Panc1 (cell line): ENCODE results near the gene IRF2BP2. TPM values are rescaled to one million over a fixed set of nuclear protein-coding genes. Genes with fewer than 3 reads are reported as not detected.
A peak's percentile ranks its signal among the peaks of the same experiment; 100 is the strongest.

Source experiments
- ATAC-seq: fragments of 200-7000 bp; cut with Tn5 transposase; 2 replicates; pipeline ENCODE4 v1.9.1; 2020; ENCODE audit warnings: mild to moderate bottlenecking, moderate library complexity
- BruUV-seq: library from RNA; stranded (reverse); fragments of 400-500 nt; replicated peaks from 2 replicates; lab custom pipeline; 2021; lab: Mats Ljungman, UMichigan
- CTCF ChIA-PET: fragments of 300-600 bp; sonication (Branson Sonifier 250); formaldehyde crosslinking; loops from one replicate; lab custom pipeline; 2022; ENCODE audit warnings: antibody characterized with exemption; lab: Charles Lee
- POLR2A ChIA-PET: fragments of 300-600 bp; sonication (Branson Sonifier 250); formaldehyde crosslinking; loops from one replicate; lab custom pipeline; 2022; ENCODE audit warnings: antibody characterized with exemption; lab: Charles Lee
- DNase-seq: peaks from one replicate; pipeline ENCODE4 v3.0.0-alpha.2; 2010; ENCODE audit warnings: low read depth, low spot score
- H3K27ac ChIP-seq: 2 replicates; pipeline ENCODE4 v1.5.1; 2011; ENCODE audit warnings: mild to moderate bottlenecking, low read length, inconsistent platforms
- H3K27me3 ChIP-seq: fragments of 200-500 bp; sonication (Bioruptor generic); 2 replicates; pipeline ENCODE4 v1.6.0; 2014; ENCODE audit warnings: low read length, inconsistent platforms; ENCODE audit not compliant: control insufficient read depth, insufficient read depth
- H3K36me3 ChIP-seq: fragments of 200-500 bp; sonication (Bioruptor generic); 2 replicates; pipeline ENCODE4 v1.5.1; 2014; ENCODE audit warnings: inconsistent platforms, mild to moderate bottlenecking, low read length, moderate library complexity; ENCODE audit not compliant: control insufficient read depth, insufficient read depth
- H3K4me1 ChIP-seq: 2 replicates; pipeline ENCODE4 v1.5.1; 2011; ENCODE audit warnings: inconsistent platforms, mild to moderate bottlenecking, low read length, moderate library complexity; ENCODE audit not compliant: control insufficient read depth, insufficient read depth
- H3K4me3 ChIP-seq, 2 experiments: 2 replicates each; pipeline ENCODE4 v1.5.1; 2011 to 2012; ENCODE audit warnings: low read depth in 2 of 2, low read length in 2 of 2, mild to moderate bottlenecking in 2 of 2, inconsistent platforms in 1 of 2, moderate library complexity in 1 of 2
- H3K9me3 ChIP-seq: fragments of 200-500 bp; sonication (Bioruptor generic); 2 replicates; pipeline ENCODE4 v1.5.1; 2014; ENCODE audit warnings: low read depth, mild to moderate bottlenecking, inconsistent platforms, low read length, moderate library complexity; ENCODE audit not compliant: control insufficient read depth, insufficient read depth
- POLR2AphosphoS5 ChIP-seq: IDR thresholded peaks from 2 replicates; pipeline ENCODE4 v1.6.1; 2012; ENCODE audit warnings: mild to moderate bottlenecking, low read depth, low read length, moderate library complexity
- SIN3A ChIP-seq: IDR thresholded peaks from 2 replicates; pipeline ENCODE4 v1.6.1; 2012; ENCODE audit warnings: low read depth, mild to moderate bottlenecking, low read length, moderate library complexity, borderline replicate concordance; ENCODE audit not compliant: insufficient read depth
- TCF7L2 ChIP-seq: IDR thresholded peaks from 2 replicates; pipeline ENCODE4 v1.6.1; 2011; ENCODE audit warnings: mild to moderate bottlenecking, low read depth, low read length, inconsistent platforms
- in situ Hi-C: cut with HindIII; loops from 2 replicates; pipeline ENCODE4 v1.10.0; 2016; ENCODE audit warnings: low sequenced_read_pairs, low pct_unique_long_range_greater_than_20kb
- intact Hi-C: fragments of 100-400 bp; cut with micrococcal nuclease; formaldehyde crosslinking; loops from one replicate; pipeline ENCODE4 v1.10.0; 2022; ENCODE audit not compliant: unreplicated experiment
- total RNA-seq: library from RNA; stranded (reverse); gene quantifications from one replicate; pipeline ENCODE4 v1.2.1, GENCODE V29; 2021; ENCODE audit not compliant: unreplicated experiment
- TF ChIP-seq, protein P1 (sequence below), 2 experiments: IDR thresholded peaks; 2 replicates each; pipeline ENCODE4 v1.6.1; 2011 to 2012; ENCODE audit warnings: low read depth in 2 of 2, control low read depth in 1 of 2, low read length in 1 of 2, mild to moderate bottlenecking in 1 of 2, moderate library complexity in 1 of 2; ENCODE audit not compliant: insufficient read depth in 1 of 2
- TF ChIP-seq, protein P2 (sequence below): fragments of 450-650 bp; IDR thresholded peaks from 2 replicates; pipeline ENCODE4 v1.5.1; 2017; ENCODE audit warnings: mild to moderate bottlenecking

Gene IRF2BP2
- total RNA-seq, 1 experiment from 2014 or later: 187 TPM

DNA sequence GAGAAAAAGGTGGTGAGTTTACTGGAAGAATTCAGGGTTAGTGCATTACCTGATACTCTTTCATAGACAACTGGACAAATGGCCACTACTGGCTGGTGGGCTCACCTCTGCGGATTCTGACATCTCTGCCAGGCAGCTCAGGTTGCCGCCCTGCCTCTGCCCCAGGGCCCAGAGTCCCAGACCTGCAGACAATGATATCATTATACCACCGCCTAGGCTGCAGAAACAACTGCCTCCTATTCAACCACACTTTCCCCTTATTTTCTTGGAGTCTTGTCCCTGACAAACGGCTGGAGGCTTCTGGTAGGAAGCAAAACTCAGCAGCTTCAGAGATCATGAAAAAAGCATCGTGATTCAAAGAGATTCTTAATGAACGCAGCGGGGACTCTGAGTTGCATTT, 37.0 kb downstream of the IRF2BP2 start:
- Histone ChIP-seq H3K36me3 (no peaks in the 10 kb centered on the region), H3K27me3 (no peaks in the 10 kb centered on the region), H3K9me3 (no peaks in the 10 kb centered on the region), H3K27ac (no peak overlapping the region), H3K4me3 (no peak overlapping the region), H3K4me1 (peaks cover 6% of the 10 kb centered on the region; the same call in 1 of the 2 replicates)
- in situ Hi-C loops: no loop called here
- BruUV-seq: no TSS peak
- TF ChIP-seq SIN3A (no peak), TCF7L2 (no peak), POLR2AphosphoS5 (no peak)
- TF ChIP-seq, protein P1, sequence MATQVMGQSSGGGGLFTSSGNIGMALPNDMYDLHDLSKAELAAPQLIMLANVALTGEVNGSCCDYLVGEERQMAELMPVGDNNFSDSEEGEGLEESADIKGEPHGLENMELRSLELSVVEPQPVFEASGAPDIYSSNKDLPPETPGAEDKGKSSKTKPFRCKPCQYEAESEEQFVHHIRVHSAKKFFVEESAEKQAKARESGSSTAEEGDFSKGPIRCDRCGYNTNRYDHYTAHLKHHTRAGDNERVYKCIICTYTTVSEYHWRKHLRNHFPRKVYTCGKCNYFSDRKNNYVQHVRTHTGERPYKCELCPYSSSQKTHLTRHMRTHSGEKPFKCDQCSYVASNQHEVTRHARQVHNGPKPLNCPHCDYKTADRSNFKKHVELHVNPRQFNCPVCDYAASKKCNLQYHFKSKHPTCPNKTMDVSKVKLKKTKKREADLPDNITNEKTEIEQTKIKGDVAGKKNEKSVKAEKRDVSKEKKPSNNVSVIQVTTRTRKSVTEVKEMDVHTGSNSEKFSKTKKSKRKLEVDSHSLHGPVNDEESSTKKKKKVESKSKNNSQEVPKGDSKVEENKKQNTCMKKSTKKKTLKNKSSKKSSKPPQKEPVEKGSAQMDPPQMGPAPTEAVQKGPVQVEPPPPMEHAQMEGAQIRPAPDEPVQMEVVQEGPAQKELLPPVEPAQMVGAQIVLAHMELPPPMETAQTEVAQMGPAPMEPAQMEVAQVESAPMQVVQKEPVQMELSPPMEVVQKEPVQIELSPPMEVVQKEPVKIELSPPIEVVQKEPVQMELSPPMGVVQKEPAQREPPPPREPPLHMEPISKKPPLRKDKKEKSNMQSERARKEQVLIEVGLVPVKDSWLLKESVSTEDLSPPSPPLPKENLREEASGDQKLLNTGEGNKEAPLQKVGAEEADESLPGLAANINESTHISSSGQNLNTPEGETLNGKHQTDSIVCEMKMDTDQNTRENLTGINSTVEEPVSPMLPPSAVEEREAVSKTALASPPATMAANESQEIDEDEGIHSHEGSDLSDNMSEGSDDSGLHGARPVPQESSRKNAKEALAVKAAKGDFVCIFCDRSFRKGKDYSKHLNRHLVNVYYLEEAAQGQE (IDR thresholded peaks at IDR 0.05; ENCODE audit: insufficient read depth in 1 of 2, low read depth in 2 of 2, low read length in 1 of 2): no peak
- TF ChIP-seq, protein P2, sequence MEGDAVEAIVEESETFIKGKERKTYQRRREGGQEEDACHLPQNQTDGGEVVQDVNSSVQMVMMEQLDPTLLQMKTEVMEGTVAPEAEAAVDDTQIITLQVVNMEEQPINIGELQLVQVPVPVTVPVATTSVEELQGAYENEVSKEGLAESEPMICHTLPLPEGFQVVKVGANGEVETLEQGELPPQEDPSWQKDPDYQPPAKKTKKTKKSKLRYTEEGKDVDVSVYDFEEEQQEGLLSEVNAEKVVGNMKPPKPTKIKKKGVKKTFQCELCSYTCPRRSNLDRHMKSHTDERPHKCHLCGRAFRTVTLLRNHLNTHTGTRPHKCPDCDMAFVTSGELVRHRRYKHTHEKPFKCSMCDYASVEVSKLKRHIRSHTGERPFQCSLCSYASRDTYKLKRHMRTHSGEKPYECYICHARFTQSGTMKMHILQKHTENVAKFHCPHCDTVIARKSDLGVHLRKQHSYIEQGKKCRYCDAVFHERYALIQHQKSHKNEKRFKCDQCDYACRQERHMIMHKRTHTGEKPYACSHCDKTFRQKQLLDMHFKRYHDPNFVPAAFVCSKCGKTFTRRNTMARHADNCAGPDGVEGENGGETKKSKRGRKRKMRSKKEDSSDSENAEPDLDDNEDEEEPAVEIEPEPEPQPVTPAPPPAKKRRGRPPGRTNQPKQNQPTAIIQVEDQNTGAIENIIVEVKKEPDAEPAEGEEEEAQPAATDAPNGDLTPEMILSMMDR: no peak
- intact Hi-C loops: no loop called here
- CTCF ChIA-PET: interaction anchor here (0.5 kb wide), 1 partner anchor 530 kb away, joined by 3 read pairs; no protein-coding TSS in a partner anchor
- DNase-seq (no peak), ATAC-seq (0 out of 2 replicates have a peak, but pooled peaks have one; percentile 35)
- POLR2A ChIA-PET: no interaction called here

DNA sequence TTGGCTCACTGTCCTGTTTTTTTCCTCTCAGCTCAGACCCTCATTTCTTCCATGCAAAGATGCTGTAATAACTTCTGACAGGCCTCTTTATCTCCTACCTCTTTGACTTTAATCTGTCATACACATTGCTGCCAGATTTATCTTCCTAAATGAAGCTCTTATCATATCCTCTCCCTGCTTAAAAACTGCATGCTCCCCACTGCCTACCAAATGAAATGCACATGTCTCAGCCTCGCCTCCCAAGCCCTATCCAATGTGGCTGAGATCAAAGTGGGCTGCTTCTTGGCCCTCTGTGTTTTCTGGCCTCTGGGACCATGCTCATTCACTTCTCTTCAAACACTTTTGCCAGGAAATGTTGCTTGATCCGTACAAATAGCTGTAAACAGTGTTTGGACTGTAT, 38.3 kb downstream of the IRF2BP2 start:
- H3K27ac ChIP-seq: no peak overlapping the region
- DNase-seq (no peak), ATAC-seq (no peak)
- intact Hi-C loops (no loop called here), in situ Hi-C loops (no loop called here)
- H3K4me1 ChIP-seq: peaks cover 6% of the 10 kb centered on the region; the same call in 1 of the 2 replicates
- ChIA-PET POLR2A (no interaction called here), CTCF (no interaction called here)
- H3K4me3 ChIP-seq: no peak overlapping the region
- BruUV-seq: no TSS peak
- TF ChIP-seq, protein P1 (IDR thresholded peaks at IDR 0.05; ENCODE audit: insufficient read depth in 1 of 2, low read depth in 2 of 2, low read length in 1 of 2): no peak
- TF ChIP-seq POLR2AphosphoS5: no peak
- H3K27me3 ChIP-seq: no peaks in the 10 kb centered on the region
- H3K9me3 ChIP-seq: no peaks in the 10 kb centered on the region
- H3K36me3 ChIP-seq: no peaks in the 10 kb centered on the region
